Activated CD8-positive, alpha-beta memory T cell treated with anti-CD3 and anti-CD28 coated beads, Interleukin-2, amount 50 U/mL, for 48 hours (primary cell): Measurements from ENCODE around the gene PAQR3.
"Not testable (repeated sequence)": the region's sequence is repeated elsewhere in the genome, so short reads cannot be mapped to it uniquely, and the experiment has no call there.

Experiments used
- DNase-seq: peaks from one replicate; pipeline ENCODE4 v3.0.0-alpha.2; 2020

The PAQR3 gene

DNA sequence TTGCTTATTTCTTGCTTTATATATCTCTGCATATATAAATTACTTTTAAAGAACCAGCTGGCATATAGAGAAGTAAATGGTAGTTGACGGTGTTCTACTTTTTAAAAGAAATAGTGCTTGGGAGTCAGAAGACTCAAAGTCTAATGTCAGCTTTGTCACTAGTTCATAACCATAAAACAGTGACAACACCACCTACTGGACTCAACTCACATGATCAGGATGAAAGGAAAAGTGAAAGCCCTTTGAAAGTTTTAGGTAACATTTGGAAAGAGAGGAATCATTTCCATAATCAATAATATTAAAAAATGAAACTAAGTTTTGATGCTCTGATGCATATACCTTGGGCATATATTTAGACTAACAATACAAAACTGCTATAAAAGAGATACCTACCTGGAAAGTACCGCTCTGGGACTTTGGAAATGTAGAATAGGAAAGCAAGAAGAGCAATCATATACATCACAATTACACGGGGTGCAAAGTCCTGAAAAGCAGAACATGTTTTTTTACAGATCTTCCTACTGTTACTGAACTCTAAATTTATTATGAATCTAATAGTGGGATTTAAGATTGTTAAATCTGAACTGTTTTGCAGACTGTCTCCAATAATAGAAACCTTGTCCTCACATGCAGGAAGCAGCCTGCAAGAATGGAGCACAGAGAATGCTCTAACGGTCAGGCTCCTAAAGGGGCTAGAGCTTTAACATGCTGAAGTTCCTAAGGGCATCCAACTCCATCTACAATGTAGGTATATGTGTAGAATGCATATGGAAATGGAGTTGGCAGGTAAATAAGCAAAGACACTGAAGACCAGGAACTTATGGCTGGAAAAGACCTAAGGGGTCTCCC is 15.6 kb downstream of the PAQR3 start:
- DNase-seq: no peak

DNA sequence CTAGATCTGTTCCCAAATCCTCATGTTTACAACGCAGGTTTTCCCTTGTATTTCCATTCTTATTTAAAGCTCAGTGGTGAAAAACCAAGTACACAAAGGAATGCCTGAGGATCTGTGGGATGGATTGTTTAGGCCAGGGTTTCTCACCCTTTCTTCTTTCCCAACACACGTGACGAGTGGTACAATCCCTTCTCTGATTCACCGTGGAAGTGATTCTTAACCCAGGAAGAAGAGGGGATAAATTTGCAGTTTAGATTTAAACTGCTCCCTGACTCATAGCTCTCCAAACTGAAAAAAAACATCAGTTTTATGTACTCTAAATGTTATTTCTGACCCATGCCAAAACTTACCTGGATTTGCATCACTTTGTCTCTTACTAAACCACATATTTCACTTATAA is 17.0 kb downstream of the PAQR3 start:
- DNase-seq: no peak

DNA sequence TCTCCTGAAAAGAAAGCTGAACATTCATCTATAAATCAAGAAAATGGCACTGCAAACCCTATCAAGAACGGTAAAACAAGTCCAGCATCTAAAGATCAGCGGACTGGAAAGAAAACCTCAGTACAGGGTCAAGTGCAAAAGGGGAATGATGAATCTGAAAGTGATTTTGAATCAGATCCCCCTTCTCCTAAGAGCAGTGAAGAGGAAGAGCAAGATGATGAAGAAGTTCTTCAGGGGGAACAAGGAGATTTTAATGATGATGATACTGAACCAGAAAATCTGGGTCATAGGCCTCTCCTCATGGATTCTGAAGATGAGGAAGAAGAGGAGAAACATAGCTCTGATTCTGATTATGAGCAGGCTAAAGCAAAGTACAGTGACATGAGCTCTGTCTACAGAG is 28.6 kb downstream of the PAQR3 start:
- no peak for DNase-seq

DNA sequence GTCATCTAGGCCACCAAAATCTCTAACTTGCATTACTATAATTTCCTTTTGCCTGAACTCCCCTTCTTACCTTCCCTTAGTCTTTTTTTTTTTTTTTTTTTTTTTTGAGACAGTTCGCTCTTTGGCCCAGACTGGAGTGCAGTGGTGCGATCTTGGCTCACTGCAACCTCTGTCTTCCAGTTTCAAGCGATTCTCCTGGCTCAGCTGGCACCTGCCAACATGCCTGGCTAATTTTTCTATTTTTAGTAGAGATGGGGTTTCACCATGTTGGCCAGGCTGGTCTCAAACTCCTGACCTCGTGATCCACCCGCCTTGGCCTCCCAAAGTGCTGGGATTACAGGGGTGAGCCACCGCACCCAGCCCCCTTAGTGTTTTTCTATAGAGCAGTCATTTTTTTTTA is 30.3 kb downstream of the PAQR3 start:
- not testable (repeated sequence) for DNase-seq

DNA sequence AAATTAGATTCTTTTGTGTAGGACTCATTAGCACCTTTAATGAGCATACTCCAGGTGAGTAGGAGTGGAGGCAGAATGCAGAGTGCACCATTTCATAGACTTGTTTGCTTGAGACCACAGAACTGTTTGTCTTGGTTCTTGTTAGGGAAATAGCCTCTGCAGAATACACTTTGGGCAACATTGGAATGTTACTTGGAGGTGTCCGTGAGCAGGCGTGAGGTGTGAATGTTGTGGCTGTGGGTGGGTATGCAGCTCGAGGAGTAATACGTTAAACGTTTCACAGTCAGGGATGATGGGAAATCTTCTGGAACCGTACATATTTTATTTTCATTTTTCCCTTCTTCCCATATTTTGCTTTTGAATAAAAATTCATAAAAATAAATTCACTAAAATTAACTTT is 31.6 kb downstream of the PAQR3 start:
- DNase-seq: no peak

DNA sequence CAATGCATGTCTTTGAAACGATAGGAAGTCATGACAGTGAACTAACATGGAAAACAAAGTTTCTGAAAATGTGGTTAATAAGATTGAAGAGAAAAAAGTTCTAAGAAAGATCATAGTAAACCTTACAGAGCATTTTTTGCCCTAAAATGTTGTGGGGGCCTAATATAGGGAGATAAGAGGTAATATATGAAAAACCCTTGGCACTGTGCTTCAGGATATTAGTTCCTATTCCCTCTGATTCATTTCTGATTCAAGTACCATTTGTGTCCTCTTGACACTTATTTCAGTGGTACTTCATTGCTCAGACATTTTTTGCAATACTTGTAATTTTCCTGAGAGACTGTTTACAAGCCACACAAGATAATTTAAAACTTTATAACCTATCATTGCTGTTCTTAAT is 35.1 kb downstream of the PAQR3 start:
- no peak for DNase-seq

DNA sequence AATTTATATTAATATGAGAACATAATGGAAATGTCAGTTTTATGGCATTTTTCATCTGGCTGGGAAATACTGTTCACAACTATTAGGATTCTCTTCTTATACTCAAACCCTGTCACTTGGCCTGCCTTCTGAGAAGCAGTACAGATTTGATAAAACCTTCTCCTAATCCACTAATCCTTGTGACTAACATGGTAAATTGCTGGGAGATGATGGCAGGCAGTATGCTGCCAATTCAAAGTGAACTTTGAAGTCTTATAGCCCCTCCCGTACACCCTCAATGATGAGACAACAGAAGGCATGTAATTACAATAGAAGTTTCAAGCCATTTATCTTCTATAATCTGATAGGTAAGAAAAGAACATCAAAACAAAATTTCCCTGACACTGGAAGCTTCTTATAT is 36.9 kb downstream of the PAQR3 start:
- no peak for DNase-seq

DNA sequence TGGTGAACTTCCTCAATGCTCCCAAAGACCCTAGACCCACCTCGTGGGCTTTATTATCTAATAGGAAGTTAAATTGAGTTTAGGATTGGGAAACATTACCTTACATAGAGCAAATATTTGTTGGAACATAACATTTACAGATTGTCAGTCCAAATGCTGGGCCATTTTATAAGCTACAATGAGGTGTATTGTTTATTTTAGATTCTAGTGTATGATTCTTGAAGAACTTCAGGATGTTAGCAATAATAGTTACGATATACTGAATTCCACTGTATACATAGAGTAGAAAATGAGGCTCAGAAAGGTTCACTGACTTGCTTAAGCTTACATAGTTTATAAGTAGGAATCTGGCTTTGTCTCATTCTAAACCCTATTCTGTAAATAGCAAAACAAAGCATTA is 37.4 kb downstream of the PAQR3 start:
- DNase-seq: no peak

DNA sequence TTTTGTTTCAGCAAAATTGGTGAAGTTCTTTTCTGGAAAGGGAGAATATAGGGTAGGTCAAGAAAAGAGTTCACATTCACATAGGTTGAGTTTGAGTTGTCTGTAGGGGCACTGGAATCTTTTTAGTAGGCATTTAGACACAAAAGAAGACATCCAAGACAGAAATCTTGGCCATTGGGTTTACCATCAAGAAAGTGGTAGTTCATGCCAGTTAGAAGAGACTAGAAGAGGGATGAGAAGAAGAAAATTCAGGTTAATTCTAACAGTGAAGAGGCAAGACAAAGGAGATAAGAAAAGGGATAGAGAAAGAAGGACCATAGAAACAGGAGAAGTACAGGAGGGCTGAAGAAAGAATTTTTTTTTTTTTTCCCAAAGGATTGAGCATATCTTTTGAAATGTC is 39.9 kb downstream of the PAQR3 start:
- no peak for DNase-seq

DNA sequence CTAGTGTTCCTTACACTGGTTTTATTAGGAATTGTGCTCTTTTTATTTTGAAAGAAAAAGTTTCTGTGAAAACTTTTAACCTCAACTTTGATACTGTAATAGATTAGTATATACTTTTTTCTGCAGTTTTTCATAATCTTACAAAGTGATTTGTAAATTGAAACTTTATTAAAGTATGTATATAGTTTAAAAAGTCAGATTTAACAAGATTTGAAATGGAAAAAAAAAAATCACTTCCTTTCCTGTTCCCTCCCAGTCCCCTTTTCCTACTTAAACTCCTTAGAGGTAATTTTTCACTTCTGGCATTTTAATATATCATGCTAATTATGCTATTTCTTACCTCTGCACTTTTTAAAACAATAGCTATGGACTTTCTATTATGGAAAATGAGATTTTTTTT is 49.3 kb downstream of the PAQR3 start:
- DNase-seq: no peak

DNA sequence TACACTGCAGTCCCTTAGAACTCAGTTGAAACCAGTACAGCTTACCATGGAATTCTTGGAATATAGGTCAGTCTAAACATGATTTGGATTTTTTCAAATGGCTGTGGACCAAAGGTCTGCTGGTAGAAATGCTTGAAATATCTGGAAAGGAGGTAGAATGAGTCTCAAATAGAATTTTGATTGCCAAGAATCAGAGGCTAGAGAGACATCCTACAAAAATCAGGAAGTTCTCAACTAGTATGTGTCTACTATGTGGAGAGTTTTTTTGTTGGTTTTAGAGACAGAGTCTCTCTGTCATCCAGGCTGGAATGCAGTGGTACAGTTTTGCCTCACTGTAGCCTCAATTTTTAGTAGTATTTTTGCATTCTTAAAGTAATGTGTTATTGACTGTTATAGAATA is 53.6 kb downstream of the PAQR3 start:
- DNase-seq: no peak

DNA sequence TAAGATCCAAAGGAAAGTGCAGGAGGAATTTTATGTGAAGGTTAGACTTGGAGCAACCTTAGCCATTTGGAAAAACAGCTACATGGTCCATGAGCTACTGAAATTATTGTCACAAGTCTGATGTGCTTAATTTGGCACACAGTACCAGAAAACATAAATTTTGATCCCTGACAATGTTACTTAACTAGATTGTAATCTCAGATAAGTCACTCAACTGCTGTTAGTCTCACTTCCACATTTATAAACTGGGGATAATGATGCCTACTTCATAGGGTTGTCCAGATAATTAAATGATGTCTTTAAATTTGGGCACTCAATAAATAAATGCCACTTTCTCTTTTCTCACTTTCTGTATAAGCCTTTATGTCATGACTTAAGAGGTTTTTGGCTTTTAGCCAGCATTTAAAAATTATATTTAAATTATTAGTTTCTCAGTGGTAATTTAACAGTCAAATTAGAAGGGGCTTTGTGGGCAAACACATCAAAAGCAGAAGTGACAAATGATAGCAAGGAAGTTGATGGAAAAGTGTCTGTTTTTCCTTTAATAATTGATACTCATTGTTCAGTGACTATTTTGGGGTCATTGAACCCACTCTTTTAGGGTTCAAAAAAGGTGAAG is 58.3 kb downstream of the PAQR3 start:
- DNase-seq: no peak

DNA sequence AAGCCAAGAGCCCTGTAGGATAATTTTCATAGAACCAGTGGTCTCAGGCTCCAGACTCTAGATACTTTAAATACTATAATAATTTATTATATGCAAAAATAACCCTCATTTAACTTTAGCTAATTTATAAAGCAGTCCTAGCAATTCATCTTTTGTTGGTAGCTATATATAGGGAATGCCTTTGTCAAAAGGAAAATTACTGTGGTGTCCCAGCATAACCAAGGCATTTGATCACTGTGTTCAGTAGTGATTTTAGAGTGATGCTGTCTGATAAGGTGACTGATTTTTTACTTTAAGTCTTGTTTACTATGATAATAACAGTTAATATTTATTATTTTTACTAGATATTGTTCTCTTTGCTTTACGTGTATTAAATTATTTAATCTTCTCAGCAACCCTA is 61.2 kb downstream of the PAQR3 start:
- no peak for DNase-seq

DNA sequence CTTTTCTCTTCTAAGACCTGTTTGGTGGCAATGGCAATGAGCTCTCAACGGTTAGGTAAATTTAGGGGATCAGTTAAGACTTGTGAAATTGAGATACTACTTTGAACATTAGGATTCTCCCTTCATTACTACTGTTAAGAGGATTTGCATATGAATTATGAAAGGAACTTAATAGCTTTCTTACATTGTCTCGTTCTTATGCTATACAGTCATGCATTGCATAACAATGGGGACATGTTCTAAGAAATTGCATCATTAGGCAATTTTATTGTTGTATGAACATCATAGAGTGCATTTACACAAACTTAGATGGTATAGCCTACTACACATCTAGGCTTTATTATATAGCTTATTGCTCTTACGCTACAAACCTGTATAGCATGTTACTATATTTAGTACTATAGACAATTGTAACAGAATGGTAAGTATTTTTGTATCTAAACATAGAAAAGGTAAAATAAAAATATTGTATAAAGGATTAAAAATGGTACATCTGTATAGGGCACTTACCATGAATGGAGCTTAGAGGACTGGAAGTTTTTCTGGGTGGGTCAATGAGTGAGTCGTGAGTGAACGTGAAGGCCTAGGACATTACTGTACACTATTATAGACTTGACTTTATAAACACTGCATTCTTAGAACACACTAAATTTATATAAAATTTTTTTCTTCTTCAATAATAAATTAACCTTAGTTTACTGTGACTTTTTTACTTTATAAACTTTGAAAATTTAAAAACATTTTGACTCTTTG is 62.5 kb downstream of the PAQR3 start:
- DNase-seq: no peak

DNA sequence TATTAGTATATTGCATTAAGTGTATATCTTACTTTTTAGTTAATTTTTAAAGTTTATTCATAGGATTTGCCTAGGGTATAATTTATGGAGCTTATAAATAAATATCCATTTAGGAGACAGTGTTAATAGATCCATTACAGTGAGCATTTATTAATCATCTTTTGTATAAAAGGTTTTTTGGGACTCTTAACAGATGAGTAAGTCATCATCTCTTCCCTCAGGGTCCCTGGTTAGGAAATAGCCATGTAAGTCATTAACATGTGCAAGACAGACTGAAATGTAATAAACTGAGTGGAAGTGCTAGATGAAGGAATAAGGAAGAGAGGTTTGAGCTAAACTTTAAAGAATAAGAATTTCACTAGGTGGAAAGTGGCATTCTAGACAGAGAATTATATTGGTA is 69.2 kb downstream of the PAQR3 start:
- no peak for DNase-seq

DNA sequence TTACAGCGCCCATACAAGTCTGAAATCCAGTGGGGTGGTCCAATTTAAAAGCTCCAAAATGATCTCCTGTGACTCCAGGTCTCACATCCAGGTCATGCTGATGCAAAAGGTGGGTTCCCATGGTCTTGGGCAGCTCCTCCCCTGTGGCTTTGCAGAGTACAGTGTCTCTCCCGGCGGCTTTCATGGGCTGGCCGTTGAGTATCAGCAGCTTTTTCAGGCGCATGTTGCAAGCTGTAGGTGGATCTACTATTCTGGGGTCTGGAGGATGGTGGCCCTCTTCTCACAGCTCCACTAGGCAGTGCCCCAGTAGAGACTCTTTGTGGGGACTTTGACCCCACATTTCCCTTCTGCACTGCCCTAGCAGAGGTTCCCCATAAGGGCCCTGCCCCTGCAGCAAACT is 70.5 kb downstream of the PAQR3 start:
- DNase-seq: not testable (repeated sequence)

DNA sequence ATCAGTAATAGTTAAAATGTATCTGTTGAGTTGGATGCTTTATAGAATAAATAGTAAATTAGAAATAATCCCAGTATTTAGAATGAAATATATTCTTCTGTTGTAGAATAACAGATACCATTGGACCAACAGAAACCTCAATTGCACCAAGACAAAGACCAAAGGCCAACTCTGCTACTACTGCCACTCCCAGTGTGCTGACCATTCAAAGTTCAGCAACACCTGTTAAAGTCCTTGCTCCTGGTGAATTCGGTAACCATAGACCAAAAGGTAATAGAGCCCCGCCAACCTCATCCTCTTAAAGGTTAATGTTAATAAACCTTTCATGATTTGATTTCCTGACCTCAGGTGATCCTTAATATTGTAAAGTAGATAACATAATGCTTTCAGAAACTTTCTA is 73.8 kb downstream of the PAQR3 start:
- no peak for DNase-seq

DNA sequence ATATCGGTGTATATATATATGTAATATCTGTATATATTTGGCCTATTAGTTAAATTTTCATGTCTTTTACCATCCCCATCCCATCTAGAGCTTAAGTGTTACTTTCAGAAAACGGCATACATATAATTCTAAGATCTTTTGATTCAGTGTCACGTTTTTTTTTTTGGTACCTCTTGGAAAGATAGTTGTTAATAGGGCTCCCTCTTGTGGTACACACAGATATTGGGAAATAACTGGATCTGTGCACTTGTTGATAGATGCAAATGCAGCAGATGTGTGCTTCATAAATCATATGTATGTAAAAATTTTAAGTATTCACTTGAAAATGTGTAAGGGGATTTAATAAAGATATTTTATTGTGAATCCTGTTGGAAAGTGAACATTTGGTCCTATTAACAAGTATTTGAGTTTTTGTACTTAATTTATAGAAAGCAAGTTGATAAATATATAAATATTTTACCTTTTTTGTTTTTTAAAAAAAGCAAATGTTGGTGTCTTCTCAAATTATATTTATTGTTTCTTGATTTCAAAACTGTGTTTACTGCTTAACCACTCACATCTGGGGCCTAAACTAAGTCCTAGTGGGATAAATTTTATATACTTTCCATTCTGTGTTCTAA is 74.7 kb downstream of the PAQR3 start:
- no peak for DNase-seq

DNA sequence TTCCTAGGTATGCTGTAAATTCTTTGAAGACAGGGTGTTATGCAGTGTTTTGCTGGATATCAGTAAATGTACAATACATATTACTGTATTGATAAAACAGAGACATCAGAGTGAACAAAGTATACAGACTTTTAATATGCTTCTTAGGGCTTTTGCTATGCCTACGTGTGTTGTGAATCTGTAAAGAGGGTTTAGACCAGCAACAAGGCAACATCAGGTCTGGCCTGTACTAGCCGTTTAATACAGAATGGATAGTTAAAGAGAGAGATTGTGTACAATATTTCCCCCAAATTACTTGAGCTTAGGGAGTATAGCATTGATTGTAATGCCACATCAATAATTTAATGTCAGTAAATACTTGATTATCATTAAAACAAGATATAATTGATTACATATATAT is 75.2 kb downstream of the PAQR3 start:
- DNase-seq: no peak

DNA sequence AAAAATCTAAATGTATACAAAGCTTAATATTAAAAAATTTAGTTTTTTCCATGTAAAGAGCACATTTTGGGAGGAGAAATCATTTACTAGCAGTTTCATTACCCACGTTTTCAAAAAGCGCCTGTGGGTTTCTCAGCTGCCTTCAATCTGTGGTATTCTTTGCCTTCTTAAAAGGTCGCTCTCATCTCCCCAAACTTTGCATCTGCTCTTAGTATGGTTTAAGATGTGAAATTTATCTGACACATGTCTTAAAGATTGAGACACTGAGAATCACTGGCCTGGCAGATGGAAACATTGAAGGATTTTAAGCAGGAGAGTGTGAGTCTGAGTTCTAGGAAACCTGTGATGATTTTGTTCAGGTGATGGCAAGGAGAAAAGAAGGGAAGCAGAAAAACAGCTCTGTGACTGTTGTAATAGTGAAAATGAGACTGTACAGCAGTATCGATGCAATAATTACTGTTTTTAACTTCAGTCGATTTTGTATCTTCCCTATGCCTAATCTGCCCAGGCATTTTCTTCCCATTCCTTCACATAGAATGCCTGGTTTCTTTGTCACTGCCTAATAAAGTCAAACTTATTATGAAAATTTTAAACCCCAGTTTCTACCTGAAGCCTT is 75.9 kb downstream of the PAQR3 start:
- no peak for DNase-seq

DNA sequence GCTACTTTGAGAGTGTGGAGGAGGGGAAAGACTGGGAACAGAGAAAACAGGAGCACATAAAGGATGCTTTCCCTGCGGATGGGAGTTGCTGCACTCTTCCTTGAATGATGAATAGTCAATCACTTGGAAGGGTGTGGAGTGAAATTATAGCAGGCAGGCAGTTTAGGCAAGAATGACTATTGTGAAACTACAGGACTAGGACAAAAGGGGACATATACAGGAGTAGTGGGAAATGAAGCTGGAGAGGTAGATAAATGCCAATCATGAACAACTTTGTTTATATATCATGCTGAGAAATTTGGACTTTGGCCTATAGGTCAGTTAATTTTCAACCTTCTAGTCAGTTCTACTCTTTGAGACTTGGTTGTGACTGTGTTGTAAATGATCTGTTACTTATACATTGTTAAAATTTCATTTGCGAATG is 76.9 kb downstream of the PAQR3 start:
- no peak for DNase-seq
